Stimulated activated CD4-positive, alpha-beta T cell treated with anti-CD3 and anti-CD28 coated beads, TNF-alpha, amount 100 ng/mL, for 48 hours (primary cell): ENCODE data around the gene CORO2B.

Experiments used
- DNase-seq, 3 donors: peaks; one replicate each; pipeline ENCODE4 v3.0.0-alpha.2; 2020; ENCODE audit warnings: low read depth in 3 of 3

CORO2B gene

GRCh38 chr15:68629519-68630210, 50.9 kb downstream of the CORO2B start:
- no peak for DNase-seq

GRCh38 chr15:68630211-68630555, 51.4 kb downstream of the CORO2B start:
- no peak for DNase-seq

GRCh38 chr15:68630836-68631235, 52.0 kb downstream of the CORO2B start:
- DNase-seq, result no peak

DNA sequence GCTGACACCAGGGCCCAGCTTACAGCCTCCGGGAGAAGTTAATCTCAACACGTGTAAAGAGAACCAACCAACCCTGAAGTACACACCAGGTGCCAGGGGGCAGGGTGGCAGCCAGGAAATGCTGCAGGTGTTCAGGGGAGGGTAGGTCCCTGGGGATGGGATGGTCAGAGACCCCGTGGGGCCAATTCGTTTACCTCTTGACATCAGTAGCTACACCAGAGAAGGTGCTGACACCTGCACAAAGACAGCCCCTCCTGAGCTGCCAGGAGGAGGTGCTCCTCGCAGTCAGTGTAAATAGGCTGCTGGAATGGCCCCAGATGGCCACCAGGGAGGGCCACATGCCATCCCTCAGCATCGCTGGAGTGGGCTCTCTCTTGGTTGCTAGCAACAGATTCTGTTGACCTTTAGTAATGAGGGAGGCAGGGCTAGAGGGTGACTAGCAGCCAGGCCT, 52.8 kb downstream of the CORO2B start:
- no peak for DNase-seq

DNA sequence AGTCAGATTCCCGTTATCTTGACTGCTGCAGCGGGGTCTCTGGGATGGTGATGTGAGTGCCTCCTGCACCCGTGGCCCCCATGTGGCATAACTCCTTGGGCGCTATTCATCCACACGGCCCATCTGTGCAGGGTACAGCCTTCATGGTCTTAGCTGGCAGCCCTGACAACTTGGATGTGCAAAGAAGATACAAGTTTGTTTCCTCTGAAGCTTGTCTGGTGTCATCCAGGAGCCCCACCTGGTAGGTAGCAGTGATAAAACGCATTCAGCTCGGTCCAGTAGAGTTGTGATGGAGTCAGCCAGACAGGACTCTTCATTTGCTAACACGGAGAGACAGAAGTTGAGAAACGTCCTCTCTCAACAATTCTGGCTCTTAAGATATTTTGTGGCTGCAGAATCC, 53.3 kb downstream of the CORO2B start:
- no peak for DNase-seq

- no peak for DNase-seq
These were observed 54.7 kb downstream of the CORO2B start for GRCh38 chr15:68633231-68634121.

GRCh38 chr15:68634122-68634482, 55.3 kb downstream of the CORO2B start:
- DNase-seq, result no peak

GRCh38 chr15:68634531-68634930, 55.7 kb downstream of the CORO2B start:
- no peak for DNase-seq

DNA sequence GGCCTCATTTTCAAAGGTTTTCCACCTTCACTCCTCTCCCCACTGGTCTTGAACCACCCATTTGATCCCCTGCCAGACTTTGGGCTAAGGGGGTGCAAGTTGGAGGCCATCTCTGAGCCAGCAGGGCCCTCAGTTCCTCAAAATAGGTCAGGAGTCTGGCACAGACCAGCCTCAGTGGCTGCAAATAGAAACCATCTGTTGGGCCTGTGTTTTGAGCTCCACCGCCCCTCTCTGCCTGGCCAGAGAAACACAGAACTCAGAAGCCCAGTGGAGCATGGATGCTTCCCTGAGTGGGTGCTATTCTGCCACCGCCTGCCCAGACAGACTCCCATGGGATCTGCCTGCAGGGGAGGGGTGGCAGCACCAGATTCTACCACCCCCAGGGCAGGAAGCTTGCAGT, 56.3 kb downstream of the CORO2B start:
- no peak for DNase-seq

DNA sequence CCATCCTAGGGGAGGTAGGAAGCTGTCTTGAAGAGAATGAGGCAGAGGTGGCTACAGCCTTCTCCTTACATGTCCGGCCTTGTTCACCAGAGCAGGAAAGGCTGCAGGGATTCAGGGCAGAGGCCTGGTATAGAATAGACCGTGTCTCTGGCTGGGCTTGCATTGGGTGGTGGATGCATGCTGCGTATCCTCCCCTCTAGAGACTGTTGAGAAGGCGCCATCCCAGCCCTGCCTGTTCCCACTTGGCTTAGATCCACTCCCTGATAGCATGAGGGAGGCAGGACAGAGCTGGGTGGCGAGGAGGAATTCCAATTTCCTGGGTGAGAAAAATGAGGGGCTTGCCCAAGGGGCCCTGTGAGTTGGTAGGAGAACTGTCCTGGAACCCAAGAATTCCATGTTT, 57.5 kb downstream of the CORO2B start:
- no peak for DNase-seq

DNA sequence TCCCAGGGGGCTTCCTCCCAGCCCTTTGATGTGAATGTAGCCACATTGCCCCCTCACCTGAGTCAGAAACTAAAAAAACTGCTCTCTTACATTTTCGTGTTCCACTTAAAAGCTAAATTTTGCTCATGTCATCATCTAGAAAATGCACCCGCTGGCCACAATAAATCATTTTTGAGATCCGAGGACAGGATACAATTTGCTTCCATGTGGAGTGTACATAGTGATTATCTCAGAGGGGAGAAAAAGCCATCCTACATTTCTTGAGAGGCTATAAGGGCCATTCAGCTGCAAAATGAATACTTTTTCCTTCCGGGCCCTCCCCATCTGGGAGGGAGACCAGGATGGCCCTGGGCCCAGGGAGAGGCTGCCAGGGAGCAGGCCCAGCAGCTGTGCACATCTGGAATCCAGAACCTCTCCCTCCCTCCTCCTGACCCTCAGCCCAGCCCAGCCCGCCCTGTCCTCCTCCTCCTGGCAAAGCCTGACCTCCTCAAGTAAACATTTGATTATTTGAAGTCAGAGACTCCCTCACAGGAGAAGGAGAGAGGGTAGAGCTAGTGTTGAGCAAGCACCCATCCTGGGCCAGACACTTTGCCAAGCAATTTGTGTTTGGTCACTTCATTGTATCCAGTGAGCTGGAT, 59.1 kb downstream of the CORO2B start:
- no peak for DNase-seq

- DNase-seq, result no peak
These were observed 60.2 kb downstream of the CORO2B start for GRCh38 chr15:68638953-68639515.

DNA sequence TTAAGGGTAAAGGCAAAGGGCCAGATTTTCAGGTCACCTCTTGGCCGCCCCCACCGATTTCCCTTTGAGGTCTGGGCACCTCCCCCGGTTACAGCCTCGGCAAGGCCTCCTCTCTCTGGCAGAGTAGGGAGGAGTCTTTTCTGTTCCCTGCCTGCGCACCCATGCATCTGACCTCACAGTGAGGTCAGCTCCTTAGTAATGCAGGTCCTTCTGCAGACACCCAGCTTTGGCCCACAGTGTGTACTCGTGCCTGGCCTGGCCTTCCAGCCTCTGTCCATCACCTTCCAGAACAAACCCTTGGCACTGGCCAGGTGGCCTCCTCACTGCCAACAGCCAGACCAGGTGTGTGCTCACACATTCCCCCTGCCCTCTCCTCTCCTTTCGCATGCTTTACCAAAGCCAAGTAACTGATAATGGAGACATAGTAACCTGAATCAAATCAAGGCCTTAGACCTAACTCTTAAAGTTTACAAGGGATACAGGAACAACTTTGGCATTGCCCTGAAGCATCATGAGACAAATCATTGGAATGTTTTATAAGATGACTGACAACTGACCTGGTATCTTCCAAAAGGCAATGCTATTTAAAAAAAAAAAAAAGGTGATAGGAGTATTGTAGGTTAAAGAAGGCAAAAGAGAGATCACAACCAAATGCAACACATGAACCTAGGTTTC, 61.3 kb downstream of the CORO2B start:
- DNase-seq, result no peak

GRCh38 chr15:68640791-68641331, 62.1 kb downstream of the CORO2B start:
- DNase-seq, result no peak

DNA sequence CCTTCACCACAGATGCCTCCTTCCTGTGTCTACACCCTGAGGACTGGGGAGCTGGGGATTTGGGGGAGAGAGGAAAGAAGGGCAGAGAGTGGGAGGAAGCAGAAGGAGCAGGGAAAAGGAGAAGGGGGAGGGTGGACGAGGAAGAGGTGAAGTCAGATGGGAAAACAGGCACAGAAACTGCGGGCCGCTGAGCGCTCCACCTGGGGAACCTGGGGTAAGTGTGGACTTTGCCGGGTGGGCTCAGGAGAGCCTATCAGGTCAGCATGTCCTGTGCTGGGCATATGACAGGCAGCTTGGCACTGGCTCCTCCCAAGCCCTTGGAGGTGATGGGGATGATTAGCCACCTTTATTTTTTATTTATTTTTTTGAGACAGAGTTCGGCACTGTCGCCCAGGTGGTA, 62.6 kb downstream of the CORO2B start:
- no peak for DNase-seq

DNA sequence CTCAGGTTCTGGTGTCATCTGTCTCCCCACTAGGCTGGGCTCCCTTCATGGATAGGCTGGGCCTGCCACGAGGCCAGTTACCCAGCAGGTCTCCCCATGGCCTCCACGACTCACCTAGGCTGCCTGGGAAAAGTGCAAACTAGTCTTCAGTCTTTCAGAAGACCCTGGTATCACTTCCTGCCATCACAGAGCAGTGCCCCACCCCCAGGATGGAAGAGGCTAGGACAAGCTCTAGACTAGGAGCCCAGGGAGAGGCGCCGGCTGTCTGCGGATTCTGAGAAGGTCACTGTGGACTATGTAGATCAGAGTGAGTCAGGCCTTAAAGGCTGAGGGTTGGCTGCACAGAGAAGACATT, 63.7 kb downstream of the CORO2B start:
- DNase-seq, result no peak

- DNase-seq, result no peak
These were observed 64.5 kb downstream of the CORO2B start for GRCh38 chr15:68643216-68643830.

DNA sequence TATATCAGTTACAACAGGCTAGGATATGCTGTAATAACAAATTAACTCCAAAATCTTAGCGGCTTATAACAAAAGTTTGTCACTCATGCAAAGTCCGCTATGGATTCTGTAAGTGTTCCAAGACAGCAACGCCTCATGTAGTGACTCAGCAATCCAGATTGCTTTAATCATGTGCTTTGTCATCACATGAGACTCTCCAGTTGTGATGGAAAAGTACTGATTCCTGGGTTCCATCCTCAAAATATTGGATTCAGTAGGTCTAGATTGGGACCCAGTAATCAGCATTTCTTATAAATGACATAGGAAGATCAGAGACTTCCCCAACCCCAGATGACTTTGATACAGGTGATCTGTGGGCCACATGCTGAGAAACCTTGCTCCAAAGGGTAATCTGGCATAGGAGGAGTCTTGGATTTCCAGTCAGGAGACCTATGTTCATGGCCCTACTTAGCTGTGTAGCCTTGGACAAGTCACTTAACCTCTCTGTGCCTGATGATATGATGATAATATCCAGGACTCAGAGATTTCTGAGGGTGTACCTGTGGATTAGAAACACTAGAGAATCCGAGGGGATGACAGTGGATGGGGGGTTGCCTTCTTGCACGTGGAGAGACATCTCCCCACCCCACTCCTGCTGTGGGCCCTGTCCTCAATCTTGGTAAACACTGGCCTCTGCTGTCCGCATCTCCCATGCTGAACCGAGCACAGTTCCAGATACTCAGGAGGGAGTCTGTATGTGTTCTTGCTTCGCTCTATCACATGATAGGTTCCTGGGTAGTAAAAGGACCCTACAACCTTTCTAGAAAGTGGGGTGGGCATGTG, 65.5 kb downstream of the CORO2B start:
- no peak for DNase-seq

GRCh38 chr15:68644996-68645395, 66.2 kb downstream of the CORO2B start:
- no peak for DNase-seq

- DNase-seq, result no peak
These were observed 67.4 kb downstream of the CORO2B start for GRCh38 chr15:68646156-68646555.
